GM21367 (cell line): ENCODE measurements around the gene ARHGAP26.
A peak's percentile ranks its signal among the peaks of the same experiment; 100 is the strongest.

Source experiments
- ATAC-seq: cut with Tn5 transposase; IDR thresholded peaks from one replicate; pipeline ENCODE4 v1.9.1; 2021; ENCODE audit not compliant: unreplicated experiment

Gene ARHGAP26, protein sequence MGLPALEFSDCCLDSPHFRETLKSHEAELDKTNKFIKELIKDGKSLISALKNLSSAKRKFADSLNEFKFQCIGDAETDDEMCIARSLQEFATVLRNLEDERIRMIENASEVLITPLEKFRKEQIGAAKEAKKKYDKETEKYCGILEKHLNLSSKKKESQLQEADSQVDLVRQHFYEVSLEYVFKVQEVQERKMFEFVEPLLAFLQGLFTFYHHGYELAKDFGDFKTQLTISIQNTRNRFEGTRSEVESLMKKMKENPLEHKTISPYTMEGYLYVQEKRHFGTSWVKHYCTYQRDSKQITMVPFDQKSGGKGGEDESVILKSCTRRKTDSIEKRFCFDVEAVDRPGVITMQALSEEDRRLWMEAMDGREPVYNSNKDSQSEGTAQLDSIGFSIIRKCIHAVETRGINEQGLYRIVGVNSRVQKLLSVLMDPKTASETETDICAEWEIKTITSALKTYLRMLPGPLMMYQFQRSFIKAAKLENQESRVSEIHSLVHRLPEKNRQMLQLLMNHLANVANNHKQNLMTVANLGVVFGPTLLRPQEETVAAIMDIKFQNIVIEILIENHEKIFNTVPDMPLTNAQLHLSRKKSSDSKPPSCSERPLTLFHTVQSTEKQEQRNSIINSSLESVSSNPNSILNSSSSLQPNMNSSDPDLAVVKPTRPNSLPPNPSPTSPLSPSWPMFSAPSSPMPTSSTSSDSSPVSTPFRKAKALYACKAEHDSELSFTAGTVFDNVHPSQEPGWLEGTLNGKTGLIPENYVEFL

GRCh38 chr5:142769793-142770649, at the start of gene ARHGAP26:
TSS of gene ARHGAP26 (plus strand) at chr5:142770377. CDS start at chr5:142770762, 385 bp downstream.
- ATAC-seq, result peak; percentile 97

DNA sequence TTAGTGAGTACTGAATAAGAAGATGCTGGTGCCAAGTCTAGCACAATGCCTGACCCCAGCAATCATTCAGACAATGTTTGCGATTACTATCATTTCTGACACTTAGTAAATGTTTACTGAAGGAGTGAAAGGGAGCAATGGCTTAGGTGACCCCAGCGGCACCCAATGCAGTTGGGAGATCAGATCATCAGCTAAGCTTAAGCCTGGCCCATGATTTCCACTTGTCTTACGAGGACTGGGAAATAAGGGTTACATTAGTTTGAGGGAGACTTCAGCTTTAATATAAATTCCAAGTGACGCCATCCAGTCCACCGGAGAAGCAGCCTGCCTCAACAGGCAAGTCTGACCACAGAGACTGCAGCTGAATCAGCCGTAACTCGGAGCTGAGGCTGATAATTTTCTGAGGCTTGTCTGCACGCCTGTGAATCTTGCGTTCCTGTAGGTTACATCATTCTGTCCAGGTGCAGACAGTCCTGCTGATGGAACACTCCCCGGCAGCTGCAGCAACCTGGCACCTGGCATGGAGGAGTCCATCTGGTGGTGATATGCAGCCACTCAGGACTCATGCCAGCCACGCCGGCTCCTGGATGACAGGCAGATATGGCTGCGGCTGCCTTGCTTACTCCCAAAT, 49.4 kb upstream of the ARHGAP26 start:
- no peak for ATAC-seq

DNA sequence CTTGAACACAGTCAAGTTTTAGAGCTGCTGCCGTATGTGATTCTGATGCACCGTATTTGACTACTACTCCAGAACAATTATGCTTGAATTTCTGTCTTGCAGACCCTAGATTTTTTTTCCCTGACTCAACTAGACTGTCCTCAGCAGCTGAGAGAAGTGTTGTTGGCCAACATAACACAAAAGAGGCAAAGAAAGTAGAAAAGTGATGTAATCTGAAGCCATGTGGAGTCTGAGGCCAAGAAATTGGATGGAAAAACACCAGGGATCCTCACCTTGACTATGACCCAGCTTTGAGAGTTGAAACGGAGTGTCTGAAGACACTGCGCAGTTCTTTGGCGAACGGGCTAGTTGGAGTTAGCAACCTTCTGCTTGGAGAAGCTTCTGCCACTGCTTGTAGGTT, 48.0 kb upstream of the ARHGAP26 start:
- no peak for ATAC-seq

DNA sequence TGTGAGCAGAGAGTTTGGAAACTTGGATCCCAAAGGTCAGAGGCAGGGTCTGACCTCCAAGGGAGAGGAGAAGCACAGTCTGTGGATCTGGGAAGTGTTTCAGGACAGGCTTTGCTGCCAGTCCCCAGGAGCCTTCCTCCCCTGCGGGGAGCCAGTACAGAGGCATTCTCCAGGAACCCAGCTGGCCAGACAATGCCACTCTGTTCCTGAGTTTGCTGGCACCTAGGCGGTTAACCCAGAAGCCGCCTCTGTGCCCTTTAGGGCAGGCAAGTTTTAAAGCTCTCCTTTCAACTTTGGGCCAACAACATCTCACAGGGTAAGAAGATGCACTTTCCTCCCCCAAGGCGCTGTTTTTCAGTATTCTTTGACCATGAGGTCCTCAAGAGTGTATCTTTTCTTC, 47.3 kb upstream of the ARHGAP26 start:
- no peak for ATAC-seq

- no peak for ATAC-seq
Measured at GRCh38 chr5:142724821-142725220, 45.4 kb upstream of the ARHGAP26 start.

DNA sequence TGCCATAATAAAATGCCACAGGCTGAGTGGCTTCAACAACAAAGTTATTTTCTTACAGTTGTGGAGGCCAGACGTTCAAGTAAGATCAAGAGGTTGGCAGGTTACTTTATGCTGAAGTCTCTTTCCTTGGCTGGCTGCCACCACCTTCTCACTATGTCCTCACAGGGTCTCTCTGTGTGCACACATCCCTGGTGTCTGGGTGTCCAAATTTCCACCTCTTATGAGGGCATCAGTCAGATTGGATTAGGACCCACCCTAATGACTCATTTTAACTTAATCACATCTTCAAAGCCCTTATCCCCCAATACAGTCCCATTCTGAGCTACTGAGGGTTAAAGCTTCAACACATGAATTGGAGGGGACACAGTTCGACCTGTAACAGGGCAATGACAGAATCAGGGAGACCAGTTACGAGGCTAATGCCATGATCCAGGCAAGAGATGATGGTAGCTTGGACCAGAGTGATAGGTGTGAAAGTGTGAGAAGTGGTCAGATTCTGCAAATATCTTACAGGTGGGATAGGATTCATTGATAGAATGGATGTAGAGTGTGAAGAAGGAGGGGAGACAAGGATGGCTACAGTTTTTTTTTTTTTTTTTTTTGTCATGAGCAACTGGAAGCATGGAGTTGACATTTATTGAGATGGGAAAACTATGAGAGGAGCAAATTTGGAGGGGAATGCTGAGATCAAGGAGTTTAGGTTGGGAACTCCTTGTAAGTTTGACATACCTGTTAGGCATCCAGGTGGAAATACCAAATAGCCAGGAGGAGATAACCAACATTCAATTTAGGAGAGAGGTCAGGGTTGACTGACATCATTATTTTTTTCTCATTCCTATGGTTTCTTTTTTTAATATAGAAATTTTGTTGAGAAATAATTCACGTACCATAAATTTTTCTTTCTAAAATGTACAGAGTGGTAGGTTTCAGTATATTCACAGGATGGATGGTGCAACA, 44.7 kb upstream of the ARHGAP26 start:
- ATAC-seq, result no peak

GRCh38 chr5:142726188-142726731, 43.9 kb upstream of the ARHGAP26 start:
- no peak for ATAC-seq

DNA sequence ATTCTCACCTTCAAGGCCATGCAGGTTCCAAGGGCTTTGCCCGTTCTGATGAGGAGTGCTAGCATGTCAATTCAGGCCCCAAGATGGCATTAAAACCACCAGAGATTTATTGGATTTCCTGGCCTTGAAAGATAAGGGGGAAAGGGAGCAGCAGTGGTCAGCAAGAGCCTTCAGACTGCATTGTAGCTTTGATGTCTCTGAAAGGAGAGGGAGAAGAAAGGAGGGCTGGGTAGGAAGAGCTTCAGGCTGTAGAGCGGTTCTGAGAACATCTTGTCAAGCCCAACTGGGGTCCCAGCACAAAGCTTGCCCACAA, 42.5 kb upstream of the ARHGAP26 start:
- ATAC-seq, result no peak

DNA sequence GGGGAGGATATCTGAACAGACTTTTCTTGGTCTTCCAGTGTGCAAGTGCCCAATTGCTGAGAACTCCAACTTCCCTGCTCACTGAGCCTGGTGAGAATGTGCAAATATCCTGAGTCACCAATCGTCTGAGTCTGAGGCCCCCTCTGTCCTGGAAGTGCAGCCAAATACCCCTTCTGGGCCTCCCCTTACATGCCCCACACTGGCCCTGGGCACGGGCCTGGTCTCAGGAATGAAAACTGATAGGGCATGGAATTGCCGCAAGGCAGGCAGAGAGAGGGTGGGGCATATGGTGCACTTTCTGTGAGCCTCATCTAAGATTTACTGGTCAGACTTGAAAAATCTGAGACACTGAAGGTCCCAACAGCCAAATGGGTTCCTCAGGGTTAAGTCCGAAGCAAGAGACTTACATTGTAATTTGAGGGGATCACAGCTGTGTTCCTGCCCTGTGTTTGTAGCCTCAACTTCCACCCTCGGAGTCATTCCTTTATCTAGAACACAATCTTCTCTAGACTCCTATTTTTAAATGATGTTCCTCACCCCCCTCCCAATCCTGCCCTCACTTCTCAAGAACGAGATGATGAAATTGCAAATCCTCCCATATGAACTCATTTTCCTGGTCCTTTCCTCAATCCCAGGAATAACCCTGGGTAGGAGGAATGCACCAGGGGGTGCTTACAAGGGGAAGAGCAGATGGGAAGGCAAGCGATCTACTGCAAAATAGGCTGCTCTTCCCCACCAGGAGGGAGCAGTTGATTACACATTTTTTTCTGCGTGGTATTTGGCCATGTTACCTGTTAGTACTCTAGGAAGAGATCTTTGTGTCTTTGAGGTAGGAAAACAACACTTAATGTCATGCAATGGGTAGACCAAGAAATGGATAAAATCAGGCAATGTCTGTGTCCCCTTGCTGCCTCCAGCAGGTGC, 34.6 kb upstream of the ARHGAP26 start:
- ATAC-seq, result no peak

GRCh38 chr5:142736247-142736632, 33.9 kb upstream of the ARHGAP26 start:
- no peak for ATAC-seq

- ATAC-seq, result no peak
Measured at GRCh38 chr5:142737179-142737578, 33.0 kb upstream of the ARHGAP26 start.

DNA sequence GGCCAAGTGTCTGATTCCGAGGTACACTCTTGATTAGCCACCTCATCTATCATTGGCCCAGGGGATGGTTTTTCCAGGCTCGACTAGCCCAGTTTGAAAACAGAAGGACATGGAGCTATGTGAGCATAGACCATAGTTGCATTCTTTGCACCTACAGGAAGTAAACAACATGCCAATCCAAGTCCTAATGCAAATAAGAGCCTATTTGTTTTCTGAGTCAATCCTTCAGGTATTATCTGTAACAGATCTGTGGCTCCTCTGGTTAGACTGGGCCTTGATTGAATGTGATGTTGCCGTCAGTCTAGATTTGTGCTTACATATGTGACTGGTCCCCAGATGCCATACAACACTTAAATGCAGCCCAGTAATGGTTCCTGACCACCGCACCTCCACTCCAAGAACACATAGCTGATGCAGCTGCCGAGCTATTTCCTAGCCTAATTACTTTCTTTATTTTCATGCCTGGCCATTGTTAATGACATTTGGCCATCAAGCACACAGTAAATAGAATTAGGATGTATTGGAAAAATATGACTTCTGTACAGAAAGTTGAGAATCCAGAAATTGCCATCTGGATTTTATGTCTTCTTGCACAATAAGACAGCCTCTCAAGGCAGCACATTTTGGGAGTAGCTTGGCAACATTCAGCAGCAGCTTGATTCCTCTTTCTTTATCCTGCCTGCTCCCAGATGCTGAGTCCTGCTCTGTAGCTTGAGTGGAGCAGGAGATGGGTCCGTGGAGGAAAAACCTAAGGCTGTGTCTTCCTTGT, 29.5 kb upstream of the ARHGAP26 start:
- ATAC-seq, result no peak

GRCh38 chr5:142743592-142744441, 26.4 kb upstream of the ARHGAP26 start:
- ATAC-seq, result no peak

- no peak for ATAC-seq
Measured at GRCh38 chr5:142745268-142745667, 24.9 kb upstream of the ARHGAP26 start.

GRCh38 chr5:142746532-142747433, 23.4 kb upstream of the ARHGAP26 start:
- no peak for ATAC-seq

GRCh38 chr5:142748132-142748531, 22.0 kb upstream of the ARHGAP26 start:
- ATAC-seq, result no peak
